Endothelial cell of umbilical vein (primary cell): ENCODE data around the gene GNAL. TPM values are rescaled to one million over a fixed set of nuclear protein-coding genes. Genes with fewer than 3 reads are reported as not detected.

Experiments used
- BruUV-seq: library from RNA; stranded (reverse); fragments of 400-500 nt; replicated peaks from 2 replicates; lab custom pipeline; 2021; lab: Mats Ljungman, UMichigan
- CTCF ChIA-PET: fragments of 300-600, 350-600 bp; sonication (Branson Sonifier 250); formaldehyde crosslinking; loops from one replicate; lab custom pipeline; 2021; ENCODE audit warnings: antibody characterized with exemption, inconsistent platforms; lab: Charles Lee
- POLR2A ChIA-PET: fragments of 300-600, 350-600 bp; sonication (Branson Sonifier 250); formaldehyde crosslinking; loops from one replicate; lab custom pipeline; 2021; ENCODE audit warnings: antibody characterized with exemption, inconsistent platforms; lab: Charles Lee
- DNase-seq: peaks from one replicate; pipeline ENCODE4 v3.0.0-alpha.2; 2011; ENCODE audit warnings: low read depth, low spot score
- FAIRE-seq: peaks from 2 replicates; lab custom pipeline; 2011; peaks lifted over from hg19 to GRCh38; lab: Jason Lieb, UNC
- H2AFZ ChIP-seq: 2 replicates; pipeline ENCODE4 v1.6.0; 2012; ENCODE audit warnings: low read depth, low read length, control low read depth, inconsistent platforms
- H3K27ac ChIP-seq: 2 replicates; pipeline ENCODE4 v1.5.1; 2011; ENCODE audit warnings: low read depth, mild to moderate bottlenecking, control low read depth, low read length, moderate library complexity; ENCODE audit not compliant: insufficient read depth
- H3K27me3 ChIP-seq, 2 experiments: 2 replicates each; pipeline versions ENCODE4 v1.6.0 to v1.6.1; 2011; ENCODE audit warnings: low read length in 2 of 2, mixed read lengths in 1 of 2; ENCODE audit not compliant: control insufficient read depth in 2 of 2, insufficient read depth in 2 of 2
- H3K36me3 ChIP-seq, 2 experiments: 2 replicates in 1 of 2; 3 replicates in 1 of 2; pipeline ENCODE4 v1.5.1; 2011; ENCODE audit warnings: low read length in 2 of 2, mild to moderate bottlenecking in 1 of 2, moderate library complexity in 1 of 2; ENCODE audit not compliant: control insufficient read depth in 2 of 2, insufficient read depth in 2 of 2; ENCODE audit errors: extremely low read depth in 1 of 2
- H3K4me1 ChIP-seq: 3 replicates; pipeline ENCODE4 v1.5.1; 2011; ENCODE audit warnings: mild to moderate bottlenecking, low read length; ENCODE audit not compliant: control insufficient read depth, insufficient read depth; ENCODE audit errors: extremely low read depth
- H3K4me2 ChIP-seq: 2 replicates; pipeline ENCODE4 v1.6.1; 2011; ENCODE audit warnings: low read length, control low read depth, mixed read lengths; ENCODE audit not compliant: insufficient read depth
- H3K4me3 ChIP-seq, 3 experiments: fragments of 200-600 bp in 1 of 3; sonication (generic), shearing (Covaris generic) in 1 of 3; replicated peaks in 1 of 3; 2 replicates each; pipeline ENCODE4 v1.5.1; 2011 to 2016; ENCODE audit warnings: control low read depth in 3 of 3, low read length in 3 of 3, mild to moderate bottlenecking in 2 of 3, inconsistent platforms in 1 of 3, low read depth in 1 of 3, moderate library complexity in 1 of 3; ENCODE audit not compliant: insufficient read depth in 1 of 3
- H3K79me2 ChIP-seq: 2 replicates; pipeline ENCODE4 v1.6.0; 2012; ENCODE audit warnings: low read length, inconsistent platforms; ENCODE audit not compliant: control insufficient read depth, insufficient read depth
- H3K9ac ChIP-seq: replicated peaks from 2 replicates; pipeline ENCODE3; 2011; ENCODE audit warnings: low read length, control low read depth; ENCODE audit not compliant: insufficient read depth; ENCODE audit errors: extremely low read depth
- H3K9me1 ChIP-seq: replicated peaks from 3 replicates; pipeline ENCODE4 v1.6.0; 2011; ENCODE audit warnings: mild to moderate bottlenecking, low read length; ENCODE audit not compliant: control insufficient read depth, insufficient read depth; ENCODE audit errors: extremely low read depth
- H3K9me3 ChIP-seq: replicated peaks from 2 replicates; pipeline ENCODE4 v1.5.1; 2012; ENCODE audit warnings: low read length, inconsistent platforms; ENCODE audit not compliant: control insufficient read depth, insufficient read depth
- H4K20me1 ChIP-seq: replicated peaks from 2 replicates; pipeline ENCODE3; 2011; ENCODE audit warnings: mild to moderate bottlenecking, low read length; ENCODE audit not compliant: control insufficient read depth, insufficient read depth; ENCODE audit errors: extremely low read depth
- CTCF ChIP-seq, 2 donors: IDR thresholded peaks; 1 replicate in 1 of 2; 2 replicates in 1 of 2; pipeline ENCODE4 v1.5.1; 2011; ENCODE audit warnings: low read length in 2 of 2, mild to moderate bottlenecking in 2 of 2, moderate library complexity in 2 of 2, control low read depth in 1 of 2, inconsistent platforms in 1 of 2, low read depth in 1 of 2; ENCODE audit not compliant: insufficient read depth in 1 of 2; ENCODE audit errors: extremely low read depth in 1 of 2
- EZH2 ChIP-seq: IDR thresholded peaks from 2 replicates; pipeline ENCODE4 v1.6.1; 2012; ENCODE audit warnings: borderline replicate concordance, low read depth, mild to moderate bottlenecking, moderate library complexity, low read length, inconsistent platforms; ENCODE audit not compliant: severe bottlenecking
- FOS ChIP-seq: IDR thresholded peaks from 2 replicates; pipeline ENCODE4 v1.6.1; 2011; ENCODE audit warnings: mild to moderate bottlenecking, low read length, moderate library complexity, borderline replicate concordance; ENCODE audit not compliant: insufficient read depth
- GATA2 ChIP-seq: IDR thresholded peaks from 2 replicates; pipeline ENCODE4 v1.7.0; 2011; ENCODE audit warnings: low read depth, mild to moderate bottlenecking, moderate library complexity, mixed read lengths, low read length; ENCODE audit not compliant: insufficient read length, insufficient read depth
- JUN ChIP-seq: IDR thresholded peaks from 2 replicates; pipeline ENCODE4 v1.6.1; 2011; ENCODE audit warnings: borderline replicate concordance, low read depth; ENCODE audit not compliant: insufficient read length, insufficient read depth
- MAX ChIP-seq: IDR thresholded peaks from 2 replicates; pipeline ENCODE4 v1.6.1; 2011; ENCODE audit not compliant: insufficient read depth, insufficient read length
- MYC ChIP-seq: IDR thresholded peaks from one replicate; pipeline ENCODE4 v1.6.1; 2011; ENCODE audit warnings: mild to moderate bottlenecking, low read depth, low read length
- POLR2A ChIP-seq: IDR thresholded peaks from 2 replicates; pipeline ENCODE4 v1.6.1; 2012; ENCODE audit warnings: low read depth, mild to moderate bottlenecking, control low read depth, low read length
- POLR2AphosphoS5 ChIP-seq: IDR thresholded peaks from 2 replicates; pipeline ENCODE4 v1.6.1; 2012; ENCODE audit warnings: low read depth, mild to moderate bottlenecking, control low read depth, low read length, moderate library complexity; ENCODE audit not compliant: insufficient read depth
- dilution Hi-C: fragments of 300-500 bp; cut with MboI; formaldehyde crosslinking; loops from one replicate; pipeline ENCODE4 v1.15.0; 2019; ENCODE audit warnings: low sequenced_read_pairs; ENCODE audit not compliant: extremely low pct_ligation_motif_present
- intact Hi-C: fragments of 100-400 bp; cut with micrococcal nuclease; formaldehyde crosslinking; loops from one replicate; pipeline ENCODE4 v1.10.0; 2022
- polyA plus RNA-seq, 4 experiments: library from polyadenylated mRNA; depleted of rRNA in 3 of 4; stranded (reverse) in 3 of 4; unstranded in 1 of 4; fragments of >200 nt; gene quantifications; 2 replicates each; pipeline versions ENCODE4 v1.2.1 to v1.2.3, GENCODE V29; 2011 to 2012; ENCODE audit warnings: missing spikeins in 1 of 4
- total RNA-seq: library from RNA; stranded (reverse); gene quantifications from 2 replicates; pipeline ENCODE4 v1.2.3, GENCODE V29; 2021

Gene GNAL
- total and polyA plus RNA-seq, 2 donors (not counting 3 experiments of a cell fraction or from before 2014, with no cell fraction given) = 0.07 to 0.73 TPM

- Histone ChIP-seq H3K4me3 (no peak overlapping the region), H3K36me3 (no peaks in the 10 kb centered on the region), H3K4me1 (peaks cover 11% of the 10 kb centered on the region), H3K4me2 (no peak overlapping the region), H2AFZ (no peak overlapping the region), H3K9me1 (no peaks in the 10 kb centered on the region), H3K27ac (no peak overlapping the region), H3K79me2 (no peaks in the 10 kb centered on the region), H3K9ac (no peak overlapping the region), H3K9me3 (no peaks in the 10 kb centered on the region), H3K27me3 (no peaks in the 10 kb centered on the region), H4K20me1 (no peaks in the 10 kb centered on the region)
- TF ChIP-seq MYC (no peak), JUN (no peak), GATA2 (no peak)
- BruUV-seq = no TSS peak
- dilution Hi-C loops = no loop called here
- POLR2A ChIA-PET = no interaction called here
- CTCF ChIA-PET = no interaction called here
- DNase-seq (no peak), FAIRE-seq (no peak)
- intact Hi-C loops = no loop called here
Observed at GRCh38 chr18:11864471-11864870, 175.4 kb downstream of the GNAL start.

GRCh38 chr18:11865071-11865470, 176.0 kb downstream of the GNAL start:
- TF ChIP-seq POLR2A (no peak), MYC (no peak), POLR2AphosphoS5 (no peak), FOS (no peak), JUN (no peak), EZH2 (no peak), GATA2 (no peak), MAX (no peak), CTCF (IDR thresholded peaks at IDR 0.05; ENCODE audit: extremely low read depth in 1 of 2, insufficient read depth in 1 of 2, low read depth in 1 of 2, low read length in 2 of 2) (no peak)
- no peak overlapping the region for H3K4me2 ChIP-seq
- POLR2A ChIA-PET = no interaction called here
- no peaks in the 10 kb centered on the region for H3K79me2 ChIP-seq
- dilution Hi-C loops = no loop called here
- no peaks in the 10 kb centered on the region for H3K9me3 ChIP-seq
- H3K4me1 ChIP-seq = peaks cover 6% of the 10 kb centered on the region
- FAIRE-seq (no peak), DNase-seq (no peak)
- no peak overlapping the region for H3K4me3 ChIP-seq
- no TSS peak for BruUV-seq
- no peak overlapping the region for H3K9ac ChIP-seq
- CTCF ChIA-PET = no interaction called here
- no peaks in the 10 kb centered on the region for H3K9me1 ChIP-seq
- no peak overlapping the region for H2AFZ ChIP-seq
- intact Hi-C loops = no loop called here
- no peak overlapping the region for H3K27ac ChIP-seq
- no peaks in the 10 kb centered on the region for H4K20me1 ChIP-seq
- no peaks in the 10 kb centered on the region for H3K27me3 ChIP-seq
- no peaks in the 10 kb centered on the region for H3K36me3 ChIP-seq
